ENCODE measurements around the gene PHLDB1.

Gene PHLDB1

DNA sequence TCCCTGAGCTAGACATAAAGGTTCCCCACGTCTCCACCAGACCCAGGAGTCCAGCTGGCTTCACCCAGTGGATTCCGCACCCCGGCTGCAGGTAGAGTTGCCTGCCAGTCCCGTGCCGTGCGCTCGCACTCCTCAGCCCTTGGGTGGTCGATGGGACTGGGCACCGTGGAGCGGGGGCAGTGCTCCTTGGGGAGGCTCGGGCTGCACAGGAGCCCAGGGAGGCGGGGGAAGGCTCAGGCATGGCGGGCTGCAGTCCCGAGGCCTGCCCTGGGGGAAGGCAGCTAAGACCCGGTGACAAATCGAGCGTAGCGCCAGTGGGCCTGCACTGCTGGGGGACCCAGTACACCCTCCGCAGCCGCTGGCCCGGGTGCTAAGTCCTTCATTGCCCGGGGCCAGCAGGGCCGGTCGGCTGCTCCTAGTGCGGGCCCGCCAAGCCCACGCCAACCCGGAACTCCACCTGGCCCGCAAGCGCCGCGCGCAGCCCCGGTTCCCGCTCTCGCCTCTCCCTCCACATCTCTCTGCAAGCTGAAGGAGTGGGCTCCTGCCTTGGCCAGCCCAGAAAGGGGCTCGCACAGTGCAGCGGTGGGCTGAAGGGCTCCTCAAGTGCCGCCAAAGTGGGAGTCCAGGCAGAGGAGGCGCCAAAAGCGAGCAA is 81.6 kb downstream of the PHLDB1 start:
- no peak for DNase-seq

DNA sequence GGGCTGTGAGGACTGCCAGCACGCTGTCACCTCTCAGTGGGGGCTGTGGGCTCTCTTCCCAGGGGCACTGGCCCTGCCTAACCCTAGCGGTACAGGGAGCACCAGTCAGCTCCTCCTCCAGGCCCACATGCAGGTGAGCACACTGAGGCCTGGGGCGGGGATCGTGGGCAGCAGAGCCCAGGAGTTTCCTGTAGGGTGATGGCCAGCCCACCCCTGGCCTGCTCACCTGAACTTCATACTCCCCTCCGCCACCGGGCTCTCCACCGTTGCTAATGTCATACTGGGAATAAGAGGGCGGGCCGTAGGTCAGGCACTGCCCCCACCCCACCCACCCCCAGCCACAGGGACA is 82.1 kb downstream of the PHLDB1 start:
- DNase-seq, result peak in 1 of 14 donors; percentile 52

DNA sequence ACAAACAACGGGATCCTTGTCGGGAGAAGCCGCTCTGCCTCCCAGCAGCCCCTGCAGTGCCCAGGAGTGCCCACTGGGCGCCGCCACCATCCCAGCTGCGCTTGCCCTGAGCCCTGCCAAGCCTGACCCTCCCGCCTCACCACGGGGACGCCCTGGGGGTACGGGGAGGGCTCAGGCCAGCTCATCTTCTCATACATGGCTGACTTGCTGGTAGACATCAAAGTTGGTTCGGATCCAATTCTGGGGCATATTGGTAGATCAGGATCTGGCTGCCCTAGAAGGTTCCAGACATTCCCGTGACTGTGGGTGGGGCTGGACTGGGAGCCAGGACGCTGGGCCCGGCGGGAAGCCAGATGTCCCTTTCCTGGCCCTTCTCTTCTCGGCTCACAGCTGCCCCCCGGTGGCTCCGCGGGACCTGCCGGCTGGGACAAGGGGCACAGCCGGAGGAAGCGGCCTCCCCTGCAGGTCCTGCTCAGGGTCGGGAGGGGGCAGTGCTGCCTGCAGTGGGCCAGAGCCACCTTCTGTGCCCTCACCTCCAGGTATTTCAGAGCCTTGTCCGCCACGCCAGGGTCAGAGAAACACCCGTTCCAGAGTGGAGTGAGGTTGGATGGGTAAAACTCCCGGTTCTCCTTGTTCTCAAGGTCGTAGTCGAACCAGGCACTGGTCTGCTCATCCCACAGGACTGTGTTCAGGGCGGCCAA is 82.6 kb downstream of the PHLDB1 start:
- DNase-seq, result peak in 13 of 14 donors; percentile 87 to 100 (median 99)

DNA sequence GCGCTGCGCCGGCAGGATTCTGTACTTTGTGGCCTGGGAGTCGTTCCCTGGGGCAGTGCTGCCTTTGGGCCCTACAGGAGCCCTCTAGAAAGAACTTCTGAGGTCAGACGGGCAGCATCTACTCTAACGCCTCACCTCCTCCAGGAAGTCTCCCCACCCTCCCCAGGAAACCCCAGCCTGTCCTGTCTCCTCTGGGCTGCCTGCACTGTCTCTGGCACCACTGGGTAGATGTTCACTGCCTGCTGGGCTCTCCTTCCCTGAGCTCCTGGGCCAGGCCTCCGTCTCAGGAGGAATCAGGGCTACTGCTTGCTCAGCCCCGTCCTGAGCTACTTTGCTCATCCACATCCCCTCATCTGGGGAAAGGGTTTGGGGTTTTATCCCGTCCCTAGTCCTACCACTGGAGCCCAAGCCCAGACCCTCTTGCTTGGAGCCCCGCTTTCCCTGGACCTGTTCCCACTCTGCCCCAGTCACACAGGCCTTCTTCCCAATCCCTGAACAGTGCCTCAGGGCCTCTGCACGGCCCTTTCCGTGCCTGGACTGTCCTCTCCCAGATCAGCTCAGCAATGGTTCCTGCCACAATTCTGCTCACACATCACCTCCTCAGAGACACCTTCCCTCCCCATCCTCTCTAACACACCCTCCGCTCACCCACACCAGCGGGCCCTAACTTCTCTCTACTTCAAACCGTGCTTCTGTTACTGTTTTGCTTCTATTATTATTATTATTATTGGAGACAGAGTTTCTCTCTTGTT is 83.3 kb downstream of the PHLDB1 start:
- DNase-seq, result no peak

DNA sequence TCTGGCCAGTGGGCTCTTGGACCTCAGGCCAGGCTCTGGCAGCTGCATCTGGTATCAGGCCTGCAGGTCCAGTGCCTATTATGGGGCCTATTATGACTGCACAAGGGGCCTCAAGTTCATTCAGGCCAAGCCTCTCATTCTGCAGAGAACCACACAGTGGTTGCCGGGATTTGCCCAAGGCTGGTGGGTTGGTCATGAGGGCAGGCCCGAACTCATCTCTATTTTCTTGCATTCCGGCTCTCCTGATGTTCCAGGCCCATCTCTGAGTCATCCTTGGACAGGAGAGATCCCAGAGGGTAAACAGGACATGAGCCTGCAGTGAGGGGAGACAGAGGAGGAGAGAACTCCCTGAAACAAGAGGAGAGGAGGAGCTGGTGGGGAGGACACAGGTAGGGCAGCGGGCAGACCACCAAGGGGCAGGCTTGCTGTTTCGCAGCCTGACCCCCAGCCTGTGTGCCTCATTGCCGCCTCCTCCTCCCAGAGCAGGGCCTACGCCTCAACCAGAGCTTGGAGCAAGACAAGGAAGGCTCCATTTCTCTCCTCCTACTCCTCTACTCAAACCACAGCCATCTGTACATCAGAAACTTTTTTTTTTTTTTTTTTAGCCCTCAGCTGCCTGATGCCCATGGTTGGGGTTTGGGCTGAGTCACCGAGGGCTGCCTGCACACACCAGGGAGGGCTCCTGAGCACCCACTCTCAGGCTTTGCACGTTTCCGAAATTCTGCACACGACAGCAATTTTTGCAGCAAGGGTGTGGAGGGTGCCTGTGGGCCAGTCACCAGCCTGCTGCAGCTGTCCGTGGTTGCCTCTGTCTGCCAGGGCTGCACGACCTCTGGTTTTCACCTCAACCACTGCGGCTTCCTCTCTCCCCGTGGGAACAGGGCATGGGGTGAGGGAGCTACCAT is 84.8 kb downstream of the PHLDB1 start:
- no peak for DNase-seq

DNA sequence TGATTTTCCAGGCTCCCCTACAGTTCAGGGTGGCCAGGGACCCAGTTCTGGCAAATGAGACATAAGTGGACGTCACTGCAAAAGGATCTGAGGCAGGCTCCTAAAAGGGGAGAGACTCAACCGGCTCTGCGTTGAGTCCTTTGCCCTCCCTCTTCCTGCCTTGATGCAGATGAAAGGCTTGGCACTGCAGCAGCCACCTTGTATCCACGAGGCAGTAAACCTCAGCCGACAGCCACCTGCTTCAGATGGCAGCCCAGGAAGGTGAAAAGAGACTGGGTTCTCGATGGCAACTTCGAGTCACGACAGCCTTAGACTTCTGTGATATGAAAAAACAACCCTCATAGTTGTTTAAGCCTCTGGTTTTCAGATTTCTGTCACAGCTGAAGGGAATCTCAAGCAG is 86.8 kb downstream of the PHLDB1 start:
- no peak for DNase-seq

DNA sequence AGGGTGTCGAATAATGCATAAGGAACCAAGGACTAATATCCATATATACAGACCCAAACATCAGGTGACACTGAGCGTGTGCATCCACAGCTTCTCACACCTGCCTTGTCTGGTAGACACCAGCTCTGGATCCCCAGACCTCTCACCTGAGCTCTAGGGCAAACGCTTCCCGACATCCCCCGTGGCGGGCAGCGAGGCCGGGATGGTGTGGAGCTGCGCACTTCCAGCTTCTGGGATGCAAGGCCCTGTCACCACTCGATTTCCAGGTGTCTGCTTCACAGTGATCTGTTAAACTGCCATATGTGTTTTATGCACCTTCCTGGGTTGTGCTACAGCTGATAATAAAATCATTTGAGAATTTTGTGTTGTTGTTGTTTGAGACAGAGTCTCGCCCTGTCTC is 87.4 kb downstream of the PHLDB1 start:
- no peak for DNase-seq

DNA sequence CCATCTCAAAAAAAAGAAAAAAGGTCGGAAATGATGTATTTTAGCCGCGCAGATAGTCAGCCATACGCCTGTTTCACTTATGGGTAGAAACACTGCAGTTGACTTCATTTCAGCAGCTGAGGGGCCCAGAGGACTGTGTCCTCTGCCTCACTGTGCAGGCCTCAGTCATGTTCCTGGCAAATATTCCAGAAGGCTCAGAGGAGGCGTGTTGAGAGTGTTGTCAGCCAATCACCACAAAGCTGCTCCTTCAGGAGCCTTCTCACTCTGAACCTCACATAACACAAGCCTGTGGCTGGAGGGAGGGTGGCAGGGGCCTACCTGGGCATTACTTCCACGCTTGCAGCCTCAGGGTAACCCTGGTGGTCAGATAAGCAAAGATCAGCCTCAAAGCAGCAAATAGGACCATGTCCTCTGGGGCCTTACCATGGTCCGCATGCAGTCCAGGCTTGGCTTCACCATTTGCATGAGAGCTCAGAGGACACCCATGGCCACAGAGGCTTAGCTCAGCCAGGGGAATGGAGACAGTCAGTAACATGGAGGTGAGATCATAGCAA is 89.3 kb downstream of the PHLDB1 start:
- no peak for DNase-seq

DNA sequence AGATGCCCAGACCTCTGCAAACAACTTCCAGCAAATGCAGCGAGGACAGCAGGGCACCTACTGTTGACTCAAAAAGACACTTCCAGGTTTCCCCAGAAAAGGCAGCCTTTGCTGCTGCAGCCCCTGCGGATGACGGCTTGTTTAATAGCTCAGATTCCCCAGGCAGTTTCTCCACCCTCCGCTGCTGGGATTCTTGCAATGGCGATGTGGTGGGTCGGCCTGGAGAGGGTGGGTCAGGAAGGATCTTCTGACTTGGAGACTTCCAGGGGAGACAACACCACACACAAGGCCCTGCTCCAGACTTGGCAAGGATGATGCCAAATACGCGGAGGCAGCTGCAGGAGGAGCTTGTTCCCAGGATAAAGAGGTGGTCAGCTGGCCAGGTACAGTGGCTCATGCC is 89.9 kb downstream of the PHLDB1 start:
- no peak for DNase-seq

DNA sequence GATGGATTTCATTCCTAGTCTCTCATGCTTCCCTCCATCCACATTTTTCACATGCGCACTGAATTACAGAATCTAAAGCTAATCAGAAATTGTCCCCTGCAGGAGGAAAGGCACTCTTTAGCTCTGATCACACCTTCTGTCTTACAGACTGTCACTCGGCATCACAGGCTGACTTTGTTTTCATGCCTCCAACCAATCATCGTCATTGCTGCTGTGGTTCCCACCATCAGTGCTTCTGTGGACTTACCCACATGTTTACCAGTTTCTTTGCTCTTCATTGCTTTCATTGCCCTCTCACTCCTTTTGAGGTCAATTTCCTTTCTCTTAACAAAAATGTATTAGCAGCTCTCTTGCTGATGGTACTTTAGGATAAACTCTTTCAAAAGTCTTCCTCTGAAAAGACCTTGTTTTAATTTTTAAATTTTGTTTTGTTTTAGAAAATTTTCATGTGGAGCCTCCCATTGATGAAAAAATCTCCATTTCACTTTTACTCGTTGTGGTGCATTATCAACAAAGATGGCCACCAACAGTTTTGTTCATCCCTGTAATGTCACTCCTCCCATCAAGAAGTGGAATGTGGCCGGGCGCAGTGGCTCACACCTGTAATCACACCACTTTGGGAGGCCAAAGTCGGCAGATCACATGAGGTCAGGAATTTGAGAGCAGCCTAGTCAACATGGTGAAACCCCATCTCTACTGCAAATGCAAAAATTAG is 92.2 kb downstream of the PHLDB1 start:
- no peak for DNase-seq

DNA sequence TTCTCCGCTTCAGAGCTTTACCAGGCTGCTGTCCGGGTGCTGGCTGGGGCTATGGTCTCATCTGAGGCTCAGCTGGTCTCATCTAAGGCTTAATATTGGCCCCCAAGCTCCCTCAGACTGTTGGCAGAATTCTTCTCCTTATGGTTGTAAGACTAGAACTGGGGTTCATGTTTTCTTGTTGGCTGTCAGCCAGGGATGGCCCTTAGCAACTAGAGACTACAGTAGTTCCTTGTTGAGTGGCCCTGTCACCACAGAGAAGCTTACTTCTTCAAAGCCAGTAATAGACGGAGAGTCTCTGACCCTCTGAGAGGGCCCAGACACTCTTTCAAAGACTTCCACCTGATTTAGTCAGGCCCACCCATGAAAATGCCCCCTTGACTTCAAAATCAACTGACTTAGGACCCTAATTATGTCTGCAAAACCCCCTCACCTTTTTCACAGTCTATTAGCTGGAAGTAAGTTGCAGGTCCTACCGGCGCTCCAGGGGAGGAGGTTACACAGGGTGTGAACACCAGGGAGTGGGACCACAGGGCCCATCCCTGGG is 96.2 kb downstream of the PHLDB1 start:
- peak in 4 of 14 donors; percentile 15 to 45 (median 28) for DNase-seq

DNA sequence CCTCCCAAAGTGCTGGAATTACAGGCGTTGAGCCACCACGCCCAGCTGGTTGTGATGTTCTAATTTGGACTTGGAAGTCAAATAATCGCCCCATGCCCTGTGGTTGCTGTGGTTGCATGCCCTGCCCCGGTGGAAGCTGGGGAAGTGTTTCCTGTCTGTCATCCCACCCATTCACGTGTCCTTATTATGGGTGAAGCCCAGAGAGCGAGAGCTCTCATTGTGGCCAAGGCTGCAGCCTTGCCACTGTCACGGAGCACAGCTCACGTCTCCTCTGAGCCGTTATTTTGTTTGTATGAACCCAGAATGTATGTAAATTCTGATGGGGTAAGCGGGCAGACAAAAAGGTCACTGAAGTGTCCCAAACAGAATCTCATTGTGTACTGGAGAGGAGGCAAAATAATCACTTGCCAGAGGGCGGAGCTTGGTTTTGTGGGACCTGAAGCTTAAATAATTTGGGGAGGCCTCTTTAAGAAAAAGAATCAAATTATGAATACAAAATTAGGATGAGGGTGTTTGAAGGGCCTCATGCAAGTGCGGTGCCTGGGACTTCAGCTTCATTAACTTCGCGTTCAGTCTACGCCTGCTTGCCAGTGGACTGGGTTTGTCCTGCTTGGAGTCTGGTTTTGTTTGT is 97.8 kb downstream of the PHLDB1 start:
- DNase-seq, result peak in 11 of 14 donors; percentile 24 to 71 (median 53)

DNA sequence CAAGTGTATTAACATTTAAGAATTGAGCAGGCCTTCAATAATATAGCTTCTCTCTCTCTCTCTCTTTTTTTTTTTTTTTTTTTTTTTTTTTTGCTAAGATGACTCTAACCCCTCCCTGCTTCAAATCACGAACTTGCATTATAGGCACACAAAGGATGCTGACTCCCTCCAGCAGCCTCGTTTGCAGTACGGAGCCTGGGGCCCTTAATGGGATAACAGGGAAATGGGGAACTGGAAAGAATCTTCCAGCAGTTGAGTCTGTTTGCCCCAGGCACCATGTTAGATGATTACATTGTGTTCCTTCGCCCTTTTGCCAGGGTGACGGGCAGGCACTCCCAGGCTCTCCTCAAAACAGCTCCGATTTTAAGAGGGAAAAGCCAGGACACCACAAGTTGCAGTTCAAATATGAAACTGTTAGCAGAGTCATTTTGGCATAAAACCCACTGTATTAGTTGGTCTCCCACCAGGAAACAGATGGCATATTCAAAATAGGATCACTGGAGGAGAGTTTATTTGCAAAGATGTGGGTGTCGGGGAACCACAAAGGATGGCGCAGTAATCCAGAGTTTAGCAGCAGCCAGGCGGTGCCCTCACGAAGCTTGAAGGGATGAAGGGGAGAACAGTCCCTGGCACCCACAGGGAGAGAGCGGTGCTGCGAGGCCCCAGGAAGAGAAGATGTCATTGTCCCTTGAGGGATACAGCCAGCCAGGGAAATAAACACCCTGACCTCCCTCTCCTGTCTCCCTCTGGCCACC is 98.6 kb downstream of the PHLDB1 start:
- DNase-seq, result peak in 5 of 14 donors; percentile 17 to 44 (median 36)

DNA sequence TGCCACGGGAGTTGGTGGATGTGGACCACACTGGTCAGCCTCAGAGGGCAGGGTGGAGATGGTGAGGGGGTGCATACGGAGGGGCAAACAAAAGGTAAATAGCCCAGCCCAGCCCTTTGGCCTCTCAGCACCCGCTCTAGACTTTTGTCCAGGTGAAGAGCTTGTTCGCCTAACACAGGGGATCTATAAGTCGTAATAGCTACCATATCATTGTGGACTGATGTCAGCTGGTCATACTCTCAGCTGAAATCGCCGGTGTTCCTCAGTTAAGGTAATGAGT is 99.1 kb downstream of the PHLDB1 start:
- DNase-seq, result no peak

All from C1 segment of cervical spinal cord (tissue), 14 donors.